Stimulated activated CD8-positive, alpha-beta memory T cell treated with anti-CD3 and anti-CD28 coated beads, Interleukin-15, amount 100 ng/mL, for 4 hours (primary cell): Measurements from ENCODE around the gene CDON.

Experiments
- DNase-seq, 2 donors: peaks; one replicate each; pipeline ENCODE4 v3.0.0-alpha.2; 2020; ENCODE audit warnings: low read depth in 2 of 2

CDON gene

DNA sequence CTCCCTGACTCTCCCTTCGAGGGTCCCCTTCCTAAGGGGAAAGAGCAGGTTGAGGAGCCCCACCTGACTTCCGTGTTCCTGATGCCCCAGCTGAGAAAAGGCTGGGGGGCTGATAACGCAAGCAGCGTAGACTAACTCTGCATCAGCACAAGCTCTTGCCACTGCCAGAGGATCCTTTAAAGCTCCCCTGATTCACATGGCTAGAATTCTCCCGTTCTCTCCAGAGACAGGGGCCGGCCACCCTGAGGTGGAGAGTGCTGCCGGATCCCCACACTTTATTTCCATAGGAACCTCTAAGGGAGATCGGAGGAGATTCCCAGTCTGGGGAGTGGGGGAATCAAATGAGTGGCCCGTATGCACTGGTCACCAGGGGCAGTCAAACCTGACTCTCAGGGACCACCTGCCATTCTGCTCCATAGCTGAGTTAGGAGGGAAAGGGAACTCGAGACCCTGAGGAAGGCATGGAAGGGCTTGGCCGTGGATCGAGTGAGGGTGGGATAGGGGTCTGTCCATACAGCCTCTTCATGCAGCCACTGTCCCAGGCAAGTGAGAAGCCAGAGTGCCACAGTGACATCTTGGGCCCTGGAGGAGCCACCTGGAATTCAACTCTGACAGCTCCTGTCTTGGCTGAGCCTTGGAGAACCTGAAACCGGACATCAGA lies 118.2 kb downstream of the CDON start:
- DNase-seq = no peak

DNA sequence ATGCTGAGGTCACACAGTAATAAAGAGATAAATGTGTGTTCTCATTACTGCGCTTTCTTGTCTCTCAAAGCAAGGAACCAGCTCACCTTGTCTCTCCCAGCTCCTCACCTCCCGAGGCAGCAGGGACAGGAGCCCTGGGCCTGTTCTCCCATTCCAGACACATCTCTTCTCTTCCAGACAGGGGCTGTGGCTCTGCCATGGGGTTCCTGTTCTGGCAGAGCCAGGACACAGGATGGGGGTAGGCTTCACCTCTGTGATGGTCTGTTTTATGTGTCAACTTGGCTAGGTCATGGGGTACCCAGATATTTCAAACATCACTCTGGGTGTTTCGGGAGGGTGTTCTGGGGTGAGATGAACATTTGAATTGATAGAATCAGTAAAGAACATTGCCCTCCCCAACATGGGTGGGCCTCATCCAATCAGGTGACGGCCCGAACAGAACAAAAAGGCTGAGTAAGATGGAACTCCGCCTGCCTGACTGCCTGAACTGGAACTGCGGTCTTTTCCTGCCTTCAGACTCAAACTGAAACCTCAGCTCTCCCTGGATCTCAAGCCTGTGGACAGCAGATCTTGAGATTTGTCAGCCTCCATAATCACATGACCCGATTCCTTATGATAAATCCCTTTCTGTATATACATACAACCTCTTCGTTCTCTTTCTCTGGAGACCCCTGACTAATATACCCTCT lies 118.9 kb downstream of the CDON start:
- DNase-seq = no peak

DNA sequence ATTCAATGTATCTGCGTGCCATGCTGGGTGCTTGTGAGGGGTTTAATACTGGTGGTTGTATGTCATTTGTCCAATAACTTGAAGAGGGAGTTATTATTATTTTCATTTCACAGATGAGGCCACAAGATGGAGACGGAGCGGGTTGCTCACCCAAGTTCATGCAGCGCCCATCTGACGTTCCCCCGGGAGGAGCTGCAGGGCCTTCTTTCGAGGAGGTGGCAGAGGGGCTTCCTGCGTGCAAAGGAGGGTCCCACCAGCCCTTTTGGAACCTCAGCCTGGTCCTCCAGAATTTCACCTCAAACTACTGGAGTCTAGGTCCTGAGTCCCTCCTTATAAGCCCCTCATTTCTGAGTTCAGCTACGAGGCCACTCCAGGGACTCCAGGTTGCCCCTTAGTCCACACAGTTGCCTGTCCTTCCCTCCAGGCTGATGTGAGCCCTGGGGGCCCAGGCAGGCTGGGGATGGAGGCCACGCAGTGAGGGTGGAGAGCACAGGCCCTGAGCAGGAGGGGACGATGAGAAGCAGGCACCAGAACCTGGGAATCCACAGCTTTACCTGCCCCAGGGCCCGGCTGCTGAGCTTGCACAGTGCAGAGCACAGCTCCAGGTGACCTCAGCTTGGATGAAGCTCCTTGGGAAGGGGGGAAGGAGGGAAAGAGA lies 119.8 kb downstream of the CDON start:
- no peak for DNase-seq

DNA sequence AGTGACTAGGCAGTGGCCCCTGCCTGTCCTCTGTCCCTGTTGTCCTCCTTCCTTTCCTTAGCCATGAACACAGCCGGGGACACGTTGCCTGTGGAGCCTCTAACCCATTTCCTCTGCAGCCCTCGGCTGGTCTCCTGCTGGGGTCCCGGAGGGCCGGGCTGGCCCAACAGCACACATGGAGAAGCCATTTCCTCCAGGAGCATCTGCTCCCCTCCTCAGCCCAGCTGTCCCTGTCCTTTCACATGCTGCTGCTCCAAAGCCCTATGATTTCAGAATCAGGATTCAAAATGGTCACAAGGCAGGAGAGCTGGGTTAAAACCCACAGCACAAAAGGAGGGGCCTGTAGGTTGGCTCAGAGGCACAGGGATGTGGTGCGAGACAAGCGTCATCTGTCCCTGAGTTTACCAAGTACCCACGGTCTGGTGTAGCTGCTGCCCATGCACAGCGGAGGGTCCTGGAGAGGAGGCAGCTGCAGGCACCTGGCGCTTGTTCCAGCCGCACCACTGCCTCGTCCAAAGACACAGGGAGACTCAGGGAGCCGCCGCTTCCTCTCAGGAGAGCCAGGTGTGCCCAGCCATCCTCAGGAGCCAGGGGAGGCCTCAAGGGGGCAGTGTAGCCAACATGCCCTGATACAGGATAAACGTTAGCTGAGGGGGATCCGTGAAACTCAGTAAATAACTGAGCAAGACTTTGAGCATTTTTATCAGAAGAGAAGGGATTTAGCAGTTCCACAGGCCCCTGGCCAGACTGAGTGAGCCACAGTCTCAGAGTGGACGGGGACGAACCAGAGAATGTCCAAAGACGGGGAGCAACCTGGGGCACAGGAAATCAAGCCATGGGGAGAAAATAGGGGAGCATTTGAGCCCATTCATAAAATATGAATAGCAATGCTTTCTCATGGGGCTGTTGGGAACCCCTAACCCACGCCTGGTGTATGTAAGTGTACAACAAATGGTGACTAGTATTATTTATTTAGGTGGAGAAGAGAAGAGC lies 120.8 kb downstream of the CDON start:
- no peak for DNase-seq

DNA sequence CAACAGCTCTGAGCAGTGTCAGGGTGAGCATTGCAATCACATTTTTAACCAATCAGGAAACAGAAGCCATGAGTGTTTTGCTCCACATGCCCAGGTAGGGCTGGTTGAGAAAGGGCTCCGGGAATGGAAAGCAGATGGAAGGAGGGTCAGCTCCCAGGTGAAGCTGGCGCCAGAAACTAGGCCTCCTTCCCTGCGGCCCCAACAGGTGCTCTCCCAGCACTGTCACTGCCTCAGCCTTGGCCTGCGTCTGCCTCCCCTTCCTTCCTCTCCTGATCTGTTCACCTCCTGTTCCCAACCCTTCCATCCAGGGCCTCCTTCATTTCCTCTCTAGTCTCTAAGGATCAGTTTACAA lies 121.4 kb downstream of the CDON start:
- no peak for DNase-seq

DNA sequence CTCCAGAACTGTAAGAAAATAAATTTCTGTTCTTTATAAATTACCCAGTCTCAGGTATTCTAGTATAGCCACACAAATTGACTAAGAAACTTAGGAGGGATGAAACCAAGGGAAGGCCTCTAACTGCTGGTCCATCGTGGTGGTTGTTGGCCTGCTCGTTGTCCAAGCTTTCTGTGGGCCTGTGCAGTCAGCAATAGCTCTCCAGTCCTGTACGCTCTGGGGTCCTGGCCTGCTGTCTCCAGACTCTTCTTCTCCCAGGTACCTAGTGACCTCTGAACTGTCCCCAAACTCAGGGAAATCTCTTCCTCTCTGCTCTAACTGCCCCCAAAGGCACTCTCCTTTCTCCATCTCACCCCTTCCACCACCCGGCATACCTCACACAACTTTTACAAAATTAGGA lies 122.5 kb downstream of the CDON start:
- no peak for DNase-seq

DNA sequence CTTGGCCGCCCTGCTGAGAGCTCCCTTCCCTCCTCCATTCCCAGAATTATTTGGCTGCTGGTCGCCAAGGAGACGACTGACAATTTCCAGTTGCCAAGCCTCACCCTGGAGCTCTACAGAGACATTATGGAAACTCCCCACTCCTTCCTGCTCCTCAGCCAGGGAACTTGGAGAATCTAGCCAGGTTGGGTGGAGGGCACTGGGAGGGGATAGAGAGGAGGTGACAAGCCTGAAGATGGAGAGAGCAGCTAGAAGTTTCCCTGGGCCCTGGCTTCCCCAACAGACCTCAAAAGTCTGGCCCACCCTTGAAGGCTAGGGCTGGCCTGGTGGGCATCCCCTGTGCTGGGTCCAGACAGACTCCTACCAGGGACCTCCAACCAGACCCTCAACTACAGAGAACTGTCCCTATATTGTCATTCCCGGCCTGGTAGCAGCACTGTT lies 123.6 kb downstream of the CDON start:
- DNase-seq = no peak

DNA sequence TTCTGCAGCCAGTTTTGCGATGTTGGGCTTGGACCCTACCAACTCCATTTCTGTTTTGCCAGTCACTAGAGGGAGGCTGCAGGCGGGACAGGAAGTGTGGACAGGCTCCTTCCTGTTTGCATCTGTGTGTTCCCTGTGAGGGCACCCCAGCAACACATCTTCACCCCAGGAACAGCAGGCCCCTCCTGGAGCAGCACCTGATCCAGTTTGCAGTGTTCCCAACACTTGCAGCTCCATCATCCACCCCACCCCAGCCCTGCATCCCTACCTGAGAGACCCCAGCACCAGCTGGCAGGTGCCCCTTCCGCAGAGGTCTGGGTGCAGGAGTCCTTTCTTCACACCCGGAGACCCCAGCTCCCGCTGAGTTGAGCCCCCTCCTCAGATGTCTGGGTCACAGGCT lies 124.2 kb downstream of the CDON start:
- no peak for DNase-seq

DNA sequence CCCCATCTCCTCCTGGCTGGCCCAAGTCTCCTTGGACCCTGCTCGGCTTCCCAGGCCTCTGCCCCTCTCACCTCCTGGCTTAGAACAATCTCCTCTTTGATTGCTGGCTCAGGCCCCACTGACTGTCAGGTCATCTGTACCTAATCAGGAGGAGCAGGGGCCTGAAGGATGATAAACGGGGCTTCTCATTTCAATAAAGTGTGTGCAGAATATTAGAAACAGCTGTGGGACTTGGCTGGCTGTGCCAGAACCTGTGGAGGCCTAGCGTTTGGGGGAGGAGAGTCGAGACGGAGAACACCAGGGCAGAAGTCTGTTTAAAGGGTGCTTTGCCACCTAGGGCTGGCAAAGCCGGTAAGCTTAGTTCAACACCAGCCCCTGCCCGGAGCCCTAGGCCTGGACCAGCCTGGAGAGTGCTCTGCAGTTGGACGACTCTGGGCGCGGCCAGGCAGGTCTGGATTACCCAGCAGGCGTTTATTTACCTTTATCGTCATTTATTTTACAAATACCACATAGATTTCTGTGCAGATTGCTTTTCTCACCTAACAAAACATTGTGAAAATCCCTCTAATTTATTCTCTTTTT lies 127.0 kb downstream of the CDON start:
- DNase-seq = no peak

DNA sequence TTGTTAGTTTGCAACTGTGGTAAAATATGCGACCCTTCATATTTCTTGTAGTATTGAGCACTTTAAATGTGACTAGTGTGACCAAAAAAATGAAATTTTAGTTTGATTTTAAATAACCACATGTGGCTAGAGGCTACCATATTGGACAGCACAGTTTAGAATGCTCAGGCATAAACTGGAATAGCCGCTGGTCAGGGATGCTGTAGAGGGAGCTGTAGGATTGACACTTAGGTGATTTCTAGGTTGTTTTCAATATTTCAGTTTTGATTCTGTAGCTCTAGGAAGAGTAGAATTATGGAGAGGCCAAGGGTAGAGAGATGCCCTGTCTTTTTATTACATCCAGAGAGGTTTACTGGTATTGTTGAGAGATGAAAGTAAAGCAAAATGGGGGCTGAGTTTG lies 127.6 kb downstream of the CDON start:
- DNase-seq = no peak

DNA sequence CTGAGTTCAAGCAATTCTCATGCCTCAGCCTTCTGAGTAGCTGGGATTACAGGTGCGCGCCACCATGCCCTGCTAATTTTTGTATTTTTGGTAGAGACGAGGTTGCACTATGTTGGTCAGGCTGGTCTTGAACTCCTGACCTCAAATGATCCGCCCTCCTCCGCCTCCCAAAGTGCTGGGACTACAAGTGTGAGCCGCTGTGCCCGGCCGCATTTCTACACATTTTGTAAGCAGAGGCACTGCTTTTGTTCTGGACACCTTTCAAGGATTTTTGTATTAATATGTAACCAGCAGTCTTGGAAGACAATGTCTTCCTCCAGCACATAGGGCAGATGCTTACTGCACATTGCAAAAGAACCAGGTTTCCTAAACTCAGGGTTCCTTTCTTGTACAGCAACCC lies 128.2 kb downstream of the CDON start:
- no peak for DNase-seq

DNA sequence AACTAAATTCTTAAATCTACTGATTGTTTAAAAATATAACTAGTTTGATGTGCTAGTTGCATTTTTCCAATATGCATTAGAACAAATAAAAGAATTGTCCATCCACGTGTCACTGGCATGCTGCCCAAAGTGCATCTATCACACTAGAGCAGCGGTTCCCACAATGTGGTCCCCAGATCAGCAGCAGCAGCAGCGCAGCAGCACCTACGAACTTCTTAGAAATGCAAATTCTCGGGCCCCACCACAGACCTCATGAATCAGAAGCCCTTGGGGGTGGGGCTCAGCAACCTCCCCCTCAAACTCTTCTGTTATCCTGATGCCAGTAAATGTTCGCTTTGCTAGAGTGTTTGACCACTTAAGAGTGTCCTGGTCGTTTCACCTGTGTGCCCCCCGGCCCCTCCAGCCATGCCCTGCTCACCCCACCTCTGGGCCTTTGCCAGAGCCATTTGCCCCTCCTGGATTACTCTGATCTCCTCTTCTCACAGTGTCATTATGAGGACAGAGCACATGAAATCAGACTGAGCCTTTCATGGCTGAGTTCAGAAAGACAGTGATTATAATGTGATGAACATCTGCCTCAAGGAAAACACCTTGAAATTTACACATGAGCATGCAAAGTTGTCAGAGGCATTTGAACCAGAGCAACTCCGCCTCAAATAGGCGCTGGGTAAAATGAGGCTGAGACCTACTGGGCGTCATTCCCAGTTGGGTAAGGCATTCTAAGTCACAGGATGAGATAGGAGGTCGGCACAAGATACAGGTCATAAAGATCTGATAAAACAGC lies 129.4 kb downstream of the CDON start:
- no peak for DNase-seq

DNA sequence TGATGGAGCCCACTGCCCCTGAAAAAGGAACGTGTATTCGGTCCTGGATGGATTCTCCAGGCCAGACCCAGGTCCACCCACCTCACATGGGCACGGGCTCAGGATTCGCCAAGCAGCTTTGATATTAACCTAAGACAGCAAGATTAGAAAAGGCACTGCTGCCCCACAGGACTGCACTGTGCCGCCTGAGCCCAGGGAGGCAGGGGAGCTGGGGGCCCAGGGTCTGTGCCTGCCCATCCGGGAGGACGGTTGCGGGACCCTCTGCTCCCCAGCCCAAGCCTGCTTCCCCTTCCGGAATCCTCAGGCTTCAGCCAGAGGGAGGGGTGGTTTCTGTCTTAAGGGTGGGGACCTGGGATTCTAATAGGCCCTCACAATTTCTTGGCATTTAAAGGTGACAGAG lies 130.4 kb downstream of the CDON start:
- no peak for DNase-seq

DNA sequence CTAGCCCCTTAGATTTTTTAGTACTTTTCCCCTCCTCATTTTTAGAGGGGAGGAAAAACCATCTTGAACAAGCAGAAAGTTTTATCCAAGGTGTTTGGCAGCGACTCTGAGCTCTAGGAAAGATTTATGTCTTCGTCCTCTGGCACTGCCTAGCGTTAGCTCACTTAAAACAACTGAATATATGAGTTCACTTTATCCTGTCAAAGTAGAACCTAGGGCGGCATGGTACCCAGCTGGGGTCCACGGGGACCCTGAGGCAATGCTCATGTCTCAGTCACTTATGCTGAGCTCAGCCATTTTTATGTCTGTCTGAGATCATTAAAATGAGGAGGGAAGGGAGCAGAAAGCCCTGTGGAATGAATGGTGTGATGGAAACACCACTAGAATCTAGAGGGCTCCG lies 131.0 kb downstream of the CDON start:
- no peak for DNase-seq

DNA sequence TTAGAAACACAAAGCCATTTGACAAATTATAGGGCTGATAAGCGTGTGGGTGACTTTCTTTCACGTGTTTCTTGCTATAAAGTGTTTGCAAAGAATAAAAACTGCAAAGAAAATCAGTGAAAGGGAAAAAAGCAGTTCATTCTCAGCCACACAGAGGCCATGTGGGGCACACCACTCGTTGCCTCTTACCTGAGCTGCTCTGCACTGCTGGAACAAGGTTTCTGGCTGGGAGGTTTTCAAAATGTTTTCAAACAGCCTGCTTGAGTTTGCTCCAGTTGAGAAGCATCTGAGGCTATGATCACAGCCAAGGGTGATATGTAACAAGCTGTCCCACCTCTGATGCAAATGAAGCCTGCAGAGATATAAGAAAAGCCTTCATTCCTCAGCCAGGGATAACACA lies 131.6 kb downstream of the CDON start:
- DNase-seq = no peak

DNA sequence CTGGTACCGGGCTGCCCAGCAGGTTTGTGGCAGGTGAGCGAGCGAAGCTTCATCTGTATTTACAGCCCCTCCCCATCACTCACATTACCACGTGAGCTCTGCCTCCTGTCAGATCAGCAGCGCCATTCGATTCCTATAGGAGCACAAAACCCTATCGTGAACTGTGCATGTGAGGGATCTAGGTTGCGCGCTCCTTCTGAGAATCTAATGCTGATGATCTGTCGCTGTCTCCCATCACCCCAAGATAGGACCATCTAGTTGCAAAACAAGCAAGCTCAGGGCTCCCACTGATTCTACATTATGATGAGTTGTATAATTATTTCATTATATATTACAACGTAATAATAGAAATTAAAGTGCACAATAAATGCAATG lies 132.6 kb downstream of the CDON start:
- no peak for DNase-seq

DNA sequence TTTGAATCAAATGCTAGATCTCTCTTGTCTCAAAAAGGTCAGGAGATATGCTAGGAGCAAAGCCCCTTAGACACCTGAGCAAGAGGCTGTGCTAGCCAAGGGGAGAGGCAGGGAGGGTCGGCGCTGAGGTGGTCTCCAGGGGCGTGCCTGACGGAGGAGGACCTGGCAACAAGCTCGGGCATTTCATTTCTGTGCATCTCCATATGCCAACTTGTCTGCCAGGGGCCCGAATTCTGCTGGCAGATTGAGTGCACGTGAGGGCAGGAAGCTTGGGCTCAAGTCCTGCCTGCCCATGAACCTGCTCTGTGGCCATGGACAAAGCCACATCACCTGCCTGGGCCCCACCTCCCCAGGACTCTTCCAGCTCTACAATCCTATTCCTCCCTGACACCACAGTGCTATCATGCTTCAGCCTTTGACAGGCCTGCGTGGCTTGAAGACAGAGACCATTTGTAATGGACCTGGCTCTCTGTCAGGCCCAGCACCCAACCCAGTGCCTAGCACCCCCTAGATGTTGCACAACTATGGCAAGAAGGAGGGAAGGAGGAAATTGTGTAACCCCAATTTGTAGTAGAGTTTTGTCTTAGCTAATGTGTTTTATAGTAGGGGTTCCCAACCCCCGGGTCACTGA lies 133.1 kb downstream of the CDON start:
- DNase-seq = no peak

DNA sequence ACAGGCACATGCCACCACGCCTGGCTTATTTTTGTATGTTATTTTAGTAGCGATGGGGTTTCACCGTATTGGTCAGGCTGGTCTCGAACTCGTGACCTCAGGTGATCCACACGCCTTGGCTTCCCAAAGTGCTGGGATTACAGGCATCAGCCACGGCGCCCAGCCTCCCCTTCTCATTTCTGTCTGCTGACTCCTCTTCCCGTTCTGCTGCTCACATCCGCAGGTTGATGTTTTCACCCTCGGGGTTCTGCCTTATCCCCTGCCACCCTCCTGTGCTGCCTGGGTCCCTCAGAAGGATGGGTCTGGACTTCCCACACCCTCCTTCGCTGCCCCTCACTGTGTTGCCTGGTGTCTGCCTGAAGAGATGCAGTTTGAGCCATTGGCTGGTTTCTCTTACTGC lies 136.0 kb downstream of the CDON start:
- DNase-seq = no peak

DNA sequence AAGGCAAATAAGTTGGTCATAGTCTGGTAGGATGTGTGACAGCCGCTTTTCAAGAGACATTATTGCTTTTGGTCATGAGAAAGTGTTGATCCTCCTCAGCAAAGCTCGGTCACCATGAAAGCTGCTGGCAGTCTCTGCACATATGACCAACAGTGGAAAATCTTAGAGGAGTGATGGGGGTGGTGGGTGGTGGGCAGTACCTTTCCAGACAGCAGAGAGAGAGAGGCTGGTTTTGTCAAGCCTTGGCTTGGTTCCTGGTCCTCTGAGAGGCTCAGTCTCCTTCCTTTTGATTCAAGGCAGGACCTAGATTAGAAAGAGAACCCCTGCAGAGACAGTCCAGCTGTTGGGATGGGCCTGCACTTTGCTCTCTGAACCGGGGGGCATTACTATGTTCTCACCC lies 136.9 kb downstream of the CDON start:
- no peak for DNase-seq

DNA sequence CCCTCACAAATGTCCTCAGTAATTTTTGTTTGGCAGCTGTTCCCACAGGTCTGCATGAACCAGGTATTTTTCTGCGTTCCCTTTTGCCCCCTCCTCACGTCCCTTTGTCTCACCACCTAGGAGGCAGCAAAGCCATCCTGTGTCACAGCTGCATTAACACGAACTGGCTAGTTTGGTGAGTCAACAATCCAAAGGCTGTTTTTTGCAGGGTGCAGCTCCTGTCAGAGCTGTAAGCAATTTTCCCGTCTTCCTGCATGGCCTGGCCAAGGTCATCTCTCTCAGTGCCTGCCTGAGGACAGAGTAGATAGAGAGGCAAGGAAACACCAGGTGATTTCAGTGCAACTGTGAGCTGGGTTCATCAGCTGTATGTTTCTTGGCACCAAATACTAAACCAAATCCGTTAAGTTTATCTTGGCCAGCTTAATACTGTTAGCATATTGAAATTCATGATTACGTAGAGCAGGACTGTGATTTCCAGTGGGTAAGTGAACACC lies 137.4 kb downstream of the CDON start:
- no peak for DNase-seq
